B cell (primary cell): ENCODE measurements around the gene TP63. TPM values are rescaled to one million over a fixed set of nuclear protein-coding genes. Genes with fewer than 3 reads are reported as not detected.

Experiments used
- ATAC-seq: fragments of 200-7000 bp; cut with Tn5 transposase; one replicate; pipeline ENCODE4 v1.10.0; 2021; ENCODE audit warnings: low read depth, mild to moderate bottlenecking, moderate number of reproducible peaks, moderate library complexity
- CTCF ChIA-PET: fragments of 350-600 bp; sonication (Branson Sonifier 250); formaldehyde crosslinking; loops from one replicate; lab custom pipeline; 2021; ENCODE audit warnings: antibody characterized with exemption, inconsistent platforms; lab: Charles Lee
- POLR2A ChIA-PET: fragments of 350-600 bp; sonication (Branson Sonifier 250); formaldehyde crosslinking; loops from one replicate; lab custom pipeline; 2021; ENCODE audit warnings: antibody characterized with exemption; lab: Charles Lee
- DNase-seq: peaks from one replicate; pipeline ENCODE4 v3.0.0; 2013
- H2AFZ ChIP-seq: 2 replicates; pipeline ENCODE4 v1.6.1; 2012; ENCODE audit warnings: mild to moderate bottlenecking, low read depth, low read length; ENCODE audit not compliant: insufficient read depth, poor library complexity, severe bottlenecking
- H3K27ac ChIP-seq, 2 donors: 1 replicate in 1 of 2; 2 replicates in 1 of 2; pipeline ENCODE4 v1.5.1; 2012 to 2013; ENCODE audit warnings: low read length in 2 of 2, mild to moderate bottlenecking in 2 of 2, moderate library complexity in 1 of 2
- H3K27me3 ChIP-seq, 4 experiments: fragments of 200-600 bp in 1 of 4; sonication (generic) in 1 of 4; replicated peaks in 1 of 4; 1 replicate in 2 of 4; 2 replicates in 2 of 4; pipeline versions ENCODE4 v1.6.1 to v1.7.0; 2013 to 2016; ENCODE audit warnings: low read length in 3 of 4, mild to moderate bottlenecking in 2 of 4, mixed read lengths in 1 of 4, moderate library complexity in 1 of 4; ENCODE audit not compliant: insufficient read depth in 4 of 4, control insufficient read depth in 3 of 4; ENCODE audit errors: control extremely low read depth in 1 of 4
- H3K36me3 ChIP-seq, 2 experiments: replicated peaks in 1 of 2; 1 replicate in 1 of 2; 2 replicates in 1 of 2; pipeline versions ENCODE4 v1.6.1 to v1.7.1; 2013; ENCODE audit warnings: low read length in 1 of 2; ENCODE audit not compliant: insufficient read depth in 2 of 2, control insufficient read depth in 1 of 2; ENCODE audit errors: control extremely low read depth in 1 of 2, extremely low read depth in 1 of 2
- H3K4me1 ChIP-seq, 2 donors: fragments of 200-600 bp in 1 of 2; sonication (generic) in 1 of 2; 1 replicate in 1 of 2; 2 replicates in 1 of 2; pipeline versions ENCODE4 v1.5.1 to v1.6.1; 2013 to 2017; ENCODE audit warnings: low read length in 2 of 2; ENCODE audit not compliant: control insufficient read depth in 2 of 2, insufficient read depth in 2 of 2
- H3K4me2 ChIP-seq: replicated peaks from 2 replicates; pipeline ENCODE3; 2012; ENCODE audit warnings: mild to moderate bottlenecking, low read depth, low read length; ENCODE audit not compliant: poor library complexity, severe bottlenecking
- H3K4me3 ChIP-seq, 5 experiments: fragments of 200-600 bp in 1 of 5; sonication (generic) in 1 of 5; 1 replicate in 3 of 5; 2 replicates in 2 of 5; pipeline versions ENCODE4 v1.5.1 to v1.7.0; 2011 to 2016; ENCODE audit warnings: low read length in 4 of 5, mild to moderate bottlenecking in 4 of 5, low read depth in 2 of 5, control low read depth in 1 of 5, moderate library complexity in 1 of 5; ENCODE audit not compliant: insufficient read depth in 1 of 5; ENCODE audit errors: control extremely low read depth in 1 of 5, extremely low read depth in 1 of 5
- H3K79me2 ChIP-seq: fragments of 200-600 bp; sonication (generic); one replicate; pipeline ENCODE4 v1.6.0; 2016; ENCODE audit warnings: low read length; ENCODE audit not compliant: control insufficient read depth, insufficient read depth
- H3K9ac ChIP-seq: fragments of 200-600 bp; sonication (generic); 2 replicates; pipeline ENCODE4 v1.6.1; 2017; ENCODE audit warnings: mild to moderate bottlenecking, low read length, moderate library complexity
- H3K9me3 ChIP-seq, 3 donors: one replicate each; pipeline versions ENCODE4 v1.6.1 to v1.7.1; 2013; ENCODE audit warnings: low read length in 2 of 3; ENCODE audit not compliant: control insufficient read depth in 2 of 3, insufficient read depth in 1 of 3; ENCODE audit errors: control extremely low read depth in 1 of 3
- H4K20me1 ChIP-seq: 2 replicates; pipeline ENCODE4 v1.6.0; 2012; ENCODE audit warnings: mild to moderate bottlenecking, low read length; ENCODE audit not compliant: insufficient read depth, control insufficient read depth, poor library complexity, severe bottlenecking
- H3K27ac Mint-ChIP-seq: one replicate; pipeline ENCODE4 v1.8.0; 2021; ENCODE audit warnings: mixed read lengths
- H3K27me3 Mint-ChIP-seq: one replicate; pipeline ENCODE4 v1.8.0; 2021; ENCODE audit warnings: mixed read lengths
- H3K4me1 Mint-ChIP-seq: one replicate; pipeline ENCODE4 v1.8.0; 2021; ENCODE audit warnings: mixed read lengths
- H3K4me3 Mint-ChIP-seq: one replicate; pipeline ENCODE4 v1.8.0; 2021; ENCODE audit warnings: mixed read lengths
- H3K9me3 Mint-ChIP-seq: one replicate; pipeline ENCODE4 v1.8.0; 2022; ENCODE audit warnings: mixed read lengths; ENCODE audit not compliant: insufficient read depth
- EZH2 ChIP-seq: IDR thresholded peaks from 2 replicates; pipeline ENCODE4 v1.6.1; 2012; ENCODE audit warnings: borderline replicate concordance, low read depth, mild to moderate bottlenecking, moderate library complexity, low read length; ENCODE audit not compliant: insufficient read depth, poor library complexity, severe bottlenecking
- WGBS: methylation state at CpG from one replicate; pipeline ENCODE4 v1.1.5; 2013; ENCODE audit warnings: missing lambda C conversion rate; ENCODE audit not compliant: insufficient coverage; 5-methylcytosine and 5-hydroxymethylcytosine counted together
- intact Hi-C: fragments of 100-400 bp; cut with micrococcal nuclease; formaldehyde crosslinking; loops from one replicate; pipeline ENCODE4 v1.10.0; 2022
- polyA plus RNA-seq: library from polyadenylated mRNA; depleted of rRNA; stranded (reverse); fragments of >200 nt; gene quantifications from 2 replicates; pipeline ENCODE4 v1.2.3, GENCODE V29; 2012
- total RNA-seq, 2 donors: library from RNA; stranded (reverse); fragments of 120-200 nt in 1 of 2; gene quantifications; 1 replicate in 1 of 2; 2 replicates in 1 of 2; pipeline versions ENCODE4 v1.2.3 to v1.2.4, GENCODE V29; 2013 to 2022
- TF ChIP-seq, protein P1 (sequence below): fragments of 200-600 bp; IDR thresholded peaks from one replicate; pipeline ENCODE4 v1.8.0; 2022; ENCODE audit warnings: antibody characterized with exemption, mild to moderate bottlenecking

Gene TP63
- total and polyA plus RNA-seq, 2 donors (not counting 1 experiment from before 2014, with no cell fraction given): 1.2 to 2.0 TPM

DNA sequence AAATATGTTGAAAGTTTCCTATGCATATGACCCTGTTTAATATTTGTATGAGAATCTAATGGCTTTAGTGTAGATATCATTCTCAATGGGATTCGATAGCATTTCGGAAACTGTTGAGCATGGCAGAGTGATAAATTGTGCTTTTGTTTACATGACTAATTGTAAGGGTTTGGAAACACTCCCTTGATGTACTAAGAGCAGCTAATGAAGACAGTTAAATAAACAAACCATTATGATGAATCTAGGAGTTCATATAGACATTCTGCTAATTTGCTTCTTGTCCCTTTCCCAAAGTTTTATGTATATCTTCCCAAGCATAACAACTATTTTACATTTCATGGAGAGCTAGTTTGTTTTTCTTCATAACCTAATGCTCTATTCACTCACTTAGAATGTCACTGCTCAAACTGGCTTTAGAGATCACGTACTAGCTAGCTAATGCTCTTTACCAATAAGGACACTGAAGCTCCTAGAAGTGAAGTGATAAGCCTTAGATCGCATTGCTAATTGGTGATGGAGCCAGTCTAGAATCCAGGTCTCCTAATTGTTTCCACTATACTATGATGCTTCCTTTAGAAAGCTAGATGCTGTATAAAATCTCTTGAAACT is 140.8 kb downstream of the TP63 start:
- Histone ChIP-seq H2AFZ (no peak overlapping the region), H3K79me2 (no peaks in the 10 kb centered on the region), H3K4me3 (no peak overlapping the region), H3K9ac (no peak overlapping the region), H3K4me2 (no peak overlapping the region), H3K4me1 (no peaks in the 10 kb centered on the region), H3K36me3 (no peaks in the 10 kb centered on the region), H4K20me1 (no peaks in the 10 kb centered on the region), H3K27ac (no peak overlapping the region), H3K27me3 (no peaks in the 10 kb centered on the region), H3K9me3 (no peaks in the 10 kb centered on the region)
- peaks cover 4% of the 10 kb centered on the region for H3K27me3 Mint-ChIP-seq
- H3K4me3 Mint-ChIP-seq: no peak overlapping the region
- ChIA-PET POLR2A (no interaction called here), CTCF (no interaction called here)
- no CpG with 5 or more reads among the region's 4 CpGs for WGBS
- no peaks in the 10 kb centered on the region for H3K4me1 Mint-ChIP-seq
- H3K27ac Mint-ChIP-seq: no peak overlapping the region
- intact Hi-C loops: no loop called here
- TF ChIP-seq EZH2: no peak
- TF ChIP-seq, protein P1, sequence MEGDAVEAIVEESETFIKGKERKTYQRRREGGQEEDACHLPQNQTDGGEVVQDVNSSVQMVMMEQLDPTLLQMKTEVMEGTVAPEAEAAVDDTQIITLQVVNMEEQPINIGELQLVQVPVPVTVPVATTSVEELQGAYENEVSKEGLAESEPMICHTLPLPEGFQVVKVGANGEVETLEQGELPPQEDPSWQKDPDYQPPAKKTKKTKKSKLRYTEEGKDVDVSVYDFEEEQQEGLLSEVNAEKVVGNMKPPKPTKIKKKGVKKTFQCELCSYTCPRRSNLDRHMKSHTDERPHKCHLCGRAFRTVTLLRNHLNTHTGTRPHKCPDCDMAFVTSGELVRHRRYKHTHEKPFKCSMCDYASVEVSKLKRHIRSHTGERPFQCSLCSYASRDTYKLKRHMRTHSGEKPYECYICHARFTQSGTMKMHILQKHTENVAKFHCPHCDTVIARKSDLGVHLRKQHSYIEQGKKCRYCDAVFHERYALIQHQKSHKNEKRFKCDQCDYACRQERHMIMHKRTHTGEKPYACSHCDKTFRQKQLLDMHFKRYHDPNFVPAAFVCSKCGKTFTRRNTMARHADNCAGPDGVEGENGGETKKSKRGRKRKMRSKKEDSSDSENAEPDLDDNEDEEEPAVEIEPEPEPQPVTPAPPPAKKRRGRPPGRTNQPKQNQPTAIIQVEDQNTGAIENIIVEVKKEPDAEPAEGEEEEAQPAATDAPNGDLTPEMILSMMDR: no peak
- no peaks in the 10 kb centered on the region for H3K9me3 Mint-ChIP-seq
- DNase-seq: no peak
- no peak for ATAC-seq

DNA sequence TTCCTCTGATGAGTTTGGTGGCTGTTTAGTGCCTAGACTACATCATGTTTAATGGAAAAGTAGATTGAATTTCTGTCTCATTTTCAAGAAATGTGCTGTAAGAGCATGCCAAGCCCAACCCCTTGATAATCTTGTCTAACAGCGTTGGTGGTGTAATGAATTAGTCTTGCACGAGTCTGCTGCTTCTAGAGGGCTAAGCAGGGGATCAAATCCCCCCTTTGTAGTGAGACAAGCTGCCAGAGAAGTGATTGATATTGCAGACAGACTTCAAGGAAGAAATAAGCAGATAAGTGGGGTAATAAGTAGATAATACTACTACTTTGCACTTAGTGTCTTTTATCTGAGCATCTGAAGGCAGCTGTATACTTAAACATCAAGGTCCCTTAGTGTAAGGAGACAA is 141.4 kb downstream of the TP63 start:
- Histone ChIP-seq H3K4me2 (no peak overlapping the region), H3K79me2 (no peaks in the 10 kb centered on the region), H3K9ac (no peak overlapping the region), H3K27ac (no peak overlapping the region), H3K27me3 (no peaks in the 10 kb centered on the region), H2AFZ (no peak overlapping the region), H3K9me3 (no peaks in the 10 kb centered on the region), H4K20me1 (no peaks in the 10 kb centered on the region), H3K4me3 (no peak overlapping the region), H3K4me1 (no peaks in the 10 kb centered on the region), H3K36me3 (no peaks in the 10 kb centered on the region)
- TF ChIP-seq EZH2: no peak
- TF ChIP-seq, protein P1: no peak
- intact Hi-C loops: no loop called here
- DNase-seq: no peak
- ChIA-PET POLR2A (no interaction called here), CTCF (no interaction called here)
- Mint-ChIP-seq H3K9me3 (no peaks in the 10 kb centered on the region), H3K4me3 (no peak overlapping the region), H3K27ac (no peak overlapping the region), H3K4me1 (no peaks in the 10 kb centered on the region), H3K27me3 (peaks cover 4% of the 10 kb centered on the region)
- no peak for ATAC-seq
- WGBS: no CpG with 5 or more reads among the region's 2 CpGs
